ENCODE data around the gene DPH5. TPM values are rescaled to one million over a fixed set of nuclear protein-coding genes. Genes with fewer than 3 reads are reported as not detected.

DPH5 gene
- total and polyA plus RNA-seq, 10 of the 15 experiments (the other 5 are each of a cell fraction or from before 2014, with no cell fraction given): 44.1 to 95.7 (median 66.4) TPM

DNA sequence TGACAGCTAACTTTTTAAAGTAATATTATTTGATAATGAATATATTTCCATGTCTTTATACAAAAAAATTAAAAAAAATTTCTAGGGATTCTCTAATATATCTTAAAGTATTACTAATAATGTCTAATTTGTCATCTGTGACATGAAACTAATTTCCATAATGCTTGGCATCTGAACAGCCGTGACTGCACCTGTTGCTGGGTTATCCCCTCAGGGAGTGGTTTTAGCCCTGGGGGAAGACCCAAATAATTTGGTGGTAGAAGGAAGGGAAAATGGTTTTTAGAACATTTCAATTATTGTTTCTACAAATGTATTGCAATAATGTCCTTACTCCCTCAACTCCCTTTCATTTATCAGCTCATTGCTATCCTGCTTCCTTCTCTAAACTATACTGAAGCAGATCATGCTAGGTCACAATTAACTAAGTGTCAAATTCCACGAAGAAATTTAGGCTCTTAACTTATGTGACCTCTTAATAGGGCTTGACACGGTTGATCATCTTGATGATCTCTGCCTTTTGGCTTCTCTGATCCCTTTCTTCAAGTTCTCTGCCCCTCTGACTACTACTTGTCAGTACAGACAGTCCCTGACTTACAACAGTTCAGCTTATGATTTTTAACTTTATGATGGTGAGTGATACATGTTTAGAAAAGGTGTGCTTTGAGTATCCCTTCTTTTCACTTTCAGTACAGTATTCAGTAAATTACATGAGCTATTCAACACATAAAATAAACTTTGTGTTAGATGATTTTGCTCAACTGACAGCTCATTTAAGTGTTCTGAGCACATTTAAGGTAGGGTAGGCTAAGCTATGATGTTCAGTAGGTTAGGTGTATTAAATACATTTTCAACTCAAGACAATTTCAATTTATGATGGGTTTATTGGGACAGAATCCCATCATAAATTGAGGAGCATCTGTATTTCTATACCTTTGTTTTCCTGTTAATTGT, 26.4 kb upstream of the DPH5 start (continued):
- TF ChIP-seq, protein P1, sequence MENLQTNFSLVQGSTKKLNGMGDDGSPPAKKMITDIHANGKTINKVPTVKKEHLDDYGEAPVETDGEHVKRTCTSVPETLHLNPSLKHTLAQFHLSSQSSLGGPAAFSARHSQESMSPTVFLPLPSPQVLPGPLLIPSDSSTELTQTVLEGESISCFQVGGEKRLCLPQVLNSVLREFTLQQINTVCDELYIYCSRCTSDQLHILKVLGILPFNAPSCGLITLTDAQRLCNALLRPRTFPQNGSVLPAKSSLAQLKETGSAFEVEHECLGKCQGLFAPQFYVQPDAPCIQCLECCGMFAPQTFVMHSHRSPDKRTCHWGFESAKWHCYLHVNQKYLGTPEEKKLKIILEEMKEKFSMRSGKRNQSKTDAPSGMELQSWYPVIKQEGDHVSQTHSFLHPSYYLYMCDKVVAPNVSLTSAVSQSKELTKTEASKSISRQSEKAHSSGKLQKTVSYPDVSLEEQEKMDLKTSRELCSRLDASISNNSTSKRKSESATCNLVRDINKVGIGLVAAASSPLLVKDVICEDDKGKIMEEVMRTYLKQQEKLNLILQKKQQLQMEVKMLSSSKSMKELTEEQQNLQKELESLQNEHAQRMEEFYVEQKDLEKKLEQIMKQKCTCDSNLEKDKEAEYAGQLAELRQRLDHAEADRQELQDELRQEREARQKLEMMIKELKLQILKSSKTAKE (IDR thresholded peaks at IDR 0.05; ENCODE audit: low read depth, poor library complexity, severe bottlenecking): no peak
- TF ChIP-seq HCFC1 (IDR thresholded peaks at IDR 0.05; ENCODE audit: low read length): no peak
- TF ChIP-seq NR2C2 (IDR thresholded peaks at IDR 0.05; ENCODE audit: borderline replicate concordance, control insufficient read depth, insufficient read length, low read depth): no peak
- TF ChIP-seq SUPT20H (IDR thresholded peaks at IDR 0.05; ENCODE audit: borderline replicate concordance, control insufficient read depth, low read depth, low read length): no peak
- TF ChIP-seq ASH2L (IDR thresholded peaks at IDR 0.05; ENCODE audit: borderline replicate concordance, low read depth): no peak
- peak; percentile 29 for TF ChIP-seq JUNB (IDR thresholded peaks at IDR 0.05)
- no peak for TF ChIP-seq CREB1 (IDR thresholded peaks at IDR 0.05; ENCODE audit: low read depth)
- 0 out of 2 replicates have a peak, but pooled peaks have one; percentile 16 for TF ChIP-seq MTA2 (IDR thresholded peaks at IDR 0.05; ENCODE audit: low read depth)
- TF ChIP-seq SPI1 (IDR thresholded peaks at IDR 0.05; ENCODE audit: borderline replicate concordance, insufficient read depth, low read depth, low read length): no peak
- no peak for TF ChIP-seq CHD4 (IDR thresholded peaks at IDR 0.05)
- TF ChIP-seq, protein P2, sequence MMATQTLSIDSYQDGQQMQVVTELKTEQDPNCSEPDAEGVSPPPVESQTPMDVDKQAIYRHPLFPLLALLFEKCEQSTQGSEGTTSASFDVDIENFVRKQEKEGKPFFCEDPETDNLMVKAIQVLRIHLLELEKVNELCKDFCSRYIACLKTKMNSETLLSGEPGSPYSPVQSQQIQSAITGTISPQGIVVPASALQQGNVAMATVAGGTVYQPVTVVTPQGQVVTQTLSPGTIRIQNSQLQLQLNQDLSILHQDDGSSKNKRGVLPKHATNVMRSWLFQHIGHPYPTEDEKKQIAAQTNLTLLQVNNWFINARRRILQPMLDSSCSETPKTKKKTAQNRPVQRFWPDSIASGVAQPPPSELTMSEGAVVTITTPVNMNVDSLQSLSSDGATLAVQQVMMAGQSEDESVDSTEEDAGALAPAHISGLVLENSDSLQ (IDR thresholded peaks at IDR 0.05): no peak
- 0 out of 2 replicates have a peak, but pooled peaks have one; percentile 29 for TF ChIP-seq EED (IDR thresholded peaks at IDR 0.05; ENCODE audit: low read depth)
- no peak for TF ChIP-seq MYC (IDR thresholded peaks at IDR 0.05; ENCODE audit: insufficient read depth, insufficient read length, insufficient replicate concordance, low read length, severe bottlenecking)
- peak; percentile 24; the same call in 1 of the 2 replicates for TF ChIP-seq ZBED1 (IDR thresholded peaks at IDR 0.05; ENCODE audit: borderline replicate concordance)
- TF ChIP-seq GATAD2B (conservative IDR thresholded peaks at IDR 0.05; ENCODE audit: low read depth): no peak
- no peak for TF ChIP-seq GABPA (IDR thresholded peaks at IDR 0.05; ENCODE audit: low read depth)
- no peak for TF ChIP-seq NR2C1 (IDR thresholded peaks at IDR 0.05)
- TF ChIP-seq, protein P3, sequence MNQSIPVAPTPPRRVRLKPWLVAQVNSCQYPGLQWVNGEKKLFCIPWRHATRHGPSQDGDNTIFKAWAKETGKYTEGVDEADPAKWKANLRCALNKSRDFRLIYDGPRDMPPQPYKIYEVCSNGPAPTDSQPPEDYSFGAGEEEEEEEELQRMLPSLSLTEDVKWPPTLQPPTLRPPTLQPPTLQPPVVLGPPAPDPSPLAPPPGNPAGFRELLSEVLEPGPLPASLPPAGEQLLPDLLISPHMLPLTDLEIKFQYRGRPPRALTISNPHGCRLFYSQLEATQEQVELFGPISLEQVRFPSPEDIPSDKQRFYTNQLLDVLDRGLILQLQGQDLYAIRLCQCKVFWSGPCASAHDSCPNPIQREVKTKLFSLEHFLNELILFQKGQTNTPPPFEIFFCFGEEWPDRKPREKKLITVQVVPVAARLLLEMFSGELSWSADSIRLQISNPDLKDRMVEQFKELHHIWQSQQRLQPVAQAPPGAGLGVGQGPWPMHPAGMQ (IDR thresholded peaks at IDR 0.05; ENCODE audit: borderline replicate concordance): no peak
- TF ChIP-seq POU2F2 (IDR thresholded peaks at IDR 0.05; ENCODE audit: borderline replicate concordance, low read depth, low read length): 0 out of 3 replicates have a peak, but pooled peaks have one; percentile 37
- no peak for TF ChIP-seq POLR2A (IDR thresholded peaks at IDR 0.05; ENCODE audit: low read depth, low read length)
- no peak for TF ChIP-seq JUND (IDR thresholded peaks at IDR 0.05; ENCODE audit: low read depth, low read length)
- TF ChIP-seq TCF7 (IDR thresholded peaks at IDR 0.05; ENCODE audit: borderline replicate concordance): no peak
- TF ChIP-seq, protein P4, sequence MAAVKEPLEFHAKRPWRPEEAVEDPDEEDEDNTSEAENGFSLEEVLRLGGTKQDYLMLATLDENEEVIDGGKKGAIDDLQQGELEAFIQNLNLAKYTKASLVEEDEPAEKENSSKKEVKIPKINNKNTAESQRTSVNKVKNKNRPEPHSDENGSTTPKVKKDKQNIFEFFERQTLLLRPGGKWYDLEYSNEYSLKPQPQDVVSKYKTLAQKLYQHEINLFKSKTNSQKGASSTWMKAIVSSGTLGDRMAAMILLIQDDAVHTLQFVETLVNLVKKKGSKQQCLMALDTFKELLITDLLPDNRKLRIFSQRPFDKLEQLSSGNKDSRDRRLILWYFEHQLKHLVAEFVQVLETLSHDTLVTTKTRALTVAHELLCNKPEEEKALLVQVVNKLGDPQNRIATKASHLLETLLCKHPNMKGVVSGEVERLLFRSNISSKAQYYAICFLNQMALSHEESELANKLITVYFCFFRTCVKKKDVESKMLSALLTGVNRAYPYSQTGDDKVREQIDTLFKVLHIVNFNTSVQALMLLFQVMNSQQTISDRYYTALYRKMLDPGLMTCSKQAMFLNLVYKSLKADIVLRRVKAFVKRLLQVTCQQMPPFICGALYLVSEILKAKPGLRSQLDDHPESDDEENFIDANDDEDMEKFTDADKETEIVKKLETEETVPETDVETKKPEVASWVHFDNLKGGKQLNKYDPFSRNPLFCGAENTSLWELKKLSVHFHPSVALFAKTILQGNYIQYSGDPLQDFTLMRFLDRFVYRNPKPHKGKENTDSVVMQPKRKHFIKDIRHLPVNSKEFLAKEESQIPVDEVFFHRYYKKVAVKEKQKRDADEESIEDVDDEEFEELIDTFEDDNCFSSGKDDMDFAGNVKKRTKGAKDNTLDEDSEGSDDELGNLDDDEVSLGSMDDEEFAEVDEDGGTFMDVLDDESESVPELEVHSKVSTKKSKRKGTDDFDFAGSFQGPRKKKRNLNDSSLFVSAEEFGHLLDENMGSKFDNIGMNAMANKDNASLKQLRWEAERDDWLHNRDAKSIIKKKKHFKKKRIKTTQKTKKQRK (IDR thresholded peaks at IDR 0.05; ENCODE audit: low read depth, low read length): no peak

Measured in GM12878 (cell line).